ENCODE results near the gene TTLL1.

The TTLL1 gene

GRCh38 chr22:43057641-43058040 is 31.6 kb downstream of the TTLL1 start:
- TF ChIP-seq, protein P1, sequence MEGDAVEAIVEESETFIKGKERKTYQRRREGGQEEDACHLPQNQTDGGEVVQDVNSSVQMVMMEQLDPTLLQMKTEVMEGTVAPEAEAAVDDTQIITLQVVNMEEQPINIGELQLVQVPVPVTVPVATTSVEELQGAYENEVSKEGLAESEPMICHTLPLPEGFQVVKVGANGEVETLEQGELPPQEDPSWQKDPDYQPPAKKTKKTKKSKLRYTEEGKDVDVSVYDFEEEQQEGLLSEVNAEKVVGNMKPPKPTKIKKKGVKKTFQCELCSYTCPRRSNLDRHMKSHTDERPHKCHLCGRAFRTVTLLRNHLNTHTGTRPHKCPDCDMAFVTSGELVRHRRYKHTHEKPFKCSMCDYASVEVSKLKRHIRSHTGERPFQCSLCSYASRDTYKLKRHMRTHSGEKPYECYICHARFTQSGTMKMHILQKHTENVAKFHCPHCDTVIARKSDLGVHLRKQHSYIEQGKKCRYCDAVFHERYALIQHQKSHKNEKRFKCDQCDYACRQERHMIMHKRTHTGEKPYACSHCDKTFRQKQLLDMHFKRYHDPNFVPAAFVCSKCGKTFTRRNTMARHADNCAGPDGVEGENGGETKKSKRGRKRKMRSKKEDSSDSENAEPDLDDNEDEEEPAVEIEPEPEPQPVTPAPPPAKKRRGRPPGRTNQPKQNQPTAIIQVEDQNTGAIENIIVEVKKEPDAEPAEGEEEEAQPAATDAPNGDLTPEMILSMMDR (IDR thresholded peaks at IDR 0.05; ENCODE audit: insufficient read depth, low read length, poor library complexity, severe bottlenecking), result no peak
- no peak overlapping the region for H3K4me3 ChIP-seq (replicated peaks; ENCODE audit: low read depth, low read length)
- DNase-seq (ENCODE audit: extremely low read depth, insufficient read length), result no peak
- no peaks in the 10 kb centered on the region for H3K27me3 ChIP-seq (replicated peaks; ENCODE audit: control insufficient read depth, insufficient read depth, low read length)
- no peaks in the 10 kb centered on the region; the same call in 1 of the 2 replicates for H3K36me3 ChIP-seq (ENCODE audit: control insufficient read depth, insufficient read depth, low read length)

GRCh38 chr22:43053176-43053575 is 36.0 kb downstream of the TTLL1 start:
- Histone ChIP-seq H3K27me3 (replicated peaks; ENCODE audit: control insufficient read depth, insufficient read depth, low read length) (no peaks in the 10 kb centered on the region), H3K4me3 (replicated peaks; ENCODE audit: low read depth, low read length) (no peak overlapping the region), H3K36me3 (ENCODE audit: control insufficient read depth, insufficient read depth, low read length) (no peaks in the 10 kb centered on the region)
- no peak for DNase-seq (ENCODE audit: extremely low read depth, insufficient read length)
- TF ChIP-seq, protein P1 (IDR thresholded peaks at IDR 0.05; ENCODE audit: insufficient read depth, low read length, poor library complexity, severe bottlenecking), result peak; percentile 25

DNA sequence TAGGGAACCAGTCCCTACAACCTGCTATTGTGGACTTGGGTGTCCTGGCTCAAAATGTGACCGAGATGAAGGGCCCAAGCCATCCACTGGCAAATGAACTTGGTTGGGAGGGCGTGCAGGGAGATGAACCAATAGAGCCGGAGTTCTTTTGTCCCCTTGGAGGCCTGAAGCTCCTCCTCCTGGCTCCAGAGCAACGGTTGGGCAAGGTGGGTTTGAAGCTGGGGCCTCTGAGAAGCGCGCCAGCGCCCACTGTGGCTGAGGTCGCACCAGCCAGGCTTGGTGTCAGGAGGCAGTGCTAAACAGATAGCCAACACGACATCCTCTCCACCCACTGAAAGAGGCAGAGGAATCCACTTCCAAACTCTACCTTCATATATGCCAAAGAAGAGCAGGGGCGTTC is 38.2 kb downstream of the TTLL1 start:
- H3K27me3 ChIP-seq (replicated peaks; ENCODE audit: control insufficient read depth, insufficient read depth, low read length), result no peaks in the 10 kb centered on the region
- TF ChIP-seq, protein P1 (IDR thresholded peaks at IDR 0.05; ENCODE audit: insufficient read depth, low read length, poor library complexity, severe bottlenecking), result no peak
- no peak for DNase-seq (ENCODE audit: extremely low read depth, insufficient read length)
- no peak overlapping the region for H3K4me3 ChIP-seq (replicated peaks; ENCODE audit: low read depth, low read length)
- H3K36me3 ChIP-seq (ENCODE audit: control insufficient read depth, insufficient read depth, low read length), result no peaks in the 10 kb centered on the region

DNA sequence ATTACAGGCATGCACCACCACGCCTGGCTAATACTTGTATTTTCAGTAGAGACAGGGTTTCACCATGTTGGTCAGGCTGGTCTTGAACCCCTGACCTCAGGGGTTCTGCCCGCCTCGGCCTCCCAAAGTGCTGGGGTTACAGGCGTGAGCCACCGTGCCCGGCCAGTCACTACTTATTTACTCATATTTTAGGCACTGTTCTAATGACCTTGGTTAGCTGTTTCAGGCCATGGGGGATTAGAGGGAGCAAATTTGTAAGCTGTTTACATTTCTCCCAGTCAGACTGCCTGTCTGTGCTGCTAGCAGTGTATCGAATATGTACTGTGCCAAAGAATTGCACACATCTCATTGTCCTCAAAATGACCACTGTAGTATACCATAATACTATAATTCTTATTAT is 41.6 kb downstream of the TTLL1 start:
- H3K4me3 ChIP-seq (replicated peaks; ENCODE audit: low read depth, low read length), result no peak overlapping the region
- TF ChIP-seq, protein P1 (IDR thresholded peaks at IDR 0.05; ENCODE audit: insufficient read depth, low read length, poor library complexity, severe bottlenecking), result no peak
- no peaks in the 10 kb centered on the region for H3K27me3 ChIP-seq (replicated peaks; ENCODE audit: control insufficient read depth, insufficient read depth, low read length)
- no peak for DNase-seq (ENCODE audit: extremely low read depth, insufficient read length)
- no peaks in the 10 kb centered on the region for H3K36me3 ChIP-seq (ENCODE audit: control insufficient read depth, insufficient read depth, low read length)

- DNase-seq (ENCODE audit: extremely low read depth, insufficient read length), result no peak
- TF ChIP-seq, protein P1 (IDR thresholded peaks at IDR 0.05; ENCODE audit: insufficient read depth, low read length, poor library complexity, severe bottlenecking), result no peak
- no peak overlapping the region for H3K4me3 ChIP-seq (replicated peaks; ENCODE audit: low read depth, low read length)
Measured at GRCh38 chr22:43044290-43044712, 44.9 kb downstream of the TTLL1 start.

More at GRCh38 chr22:43044290-43044712, 44.9 kb downstream of the TTLL1 start:
- Histone ChIP-seq H3K27me3 (replicated peaks; ENCODE audit: control insufficient read depth, insufficient read depth, low read length) (no peaks in the 10 kb centered on the region), H3K36me3 (ENCODE audit: control insufficient read depth, insufficient read depth, low read length) (no peaks in the 10 kb centered on the region)
